HUES6 (cell line): Measurements from ENCODE around the gene WSCD1.

Source experiments
- H3K27ac ChIP-seq: 2 replicates; pipeline ENCODE4 v1.7.0; 2013; ENCODE audit warnings: low read depth, mild to moderate bottlenecking, low read length, inconsistent platforms
- H3K27me3 ChIP-seq: 2 replicates; pipeline ENCODE4 v1.6.1; 2013; ENCODE audit warnings: low read length; ENCODE audit not compliant: control insufficient read depth, insufficient read depth
- H3K36me3 ChIP-seq: 2 replicates; pipeline ENCODE4 v1.6.1; 2013; ENCODE audit warnings: low read length; ENCODE audit not compliant: control insufficient read depth, insufficient read depth
- H3K4me1 ChIP-seq: 2 replicates; pipeline ENCODE4 v1.6.1; 2013; ENCODE audit warnings: low read length; ENCODE audit not compliant: control insufficient read depth, insufficient read depth
- H3K4me3 ChIP-seq: 2 replicates; pipeline ENCODE4 v1.5.1; 2013; ENCODE audit warnings: low read depth, low read length
- H3K9ac ChIP-seq: one replicate; pipeline ENCODE4 v1.6.1; 2013; ENCODE audit warnings: mild to moderate bottlenecking, low read length
- H3K9me3 ChIP-seq: 2 replicates; pipeline ENCODE4 v1.6.1; 2013; ENCODE audit warnings: low read depth, low read length; ENCODE audit not compliant: control insufficient read depth, insufficient read depth

WSCD1 gene

DNA sequence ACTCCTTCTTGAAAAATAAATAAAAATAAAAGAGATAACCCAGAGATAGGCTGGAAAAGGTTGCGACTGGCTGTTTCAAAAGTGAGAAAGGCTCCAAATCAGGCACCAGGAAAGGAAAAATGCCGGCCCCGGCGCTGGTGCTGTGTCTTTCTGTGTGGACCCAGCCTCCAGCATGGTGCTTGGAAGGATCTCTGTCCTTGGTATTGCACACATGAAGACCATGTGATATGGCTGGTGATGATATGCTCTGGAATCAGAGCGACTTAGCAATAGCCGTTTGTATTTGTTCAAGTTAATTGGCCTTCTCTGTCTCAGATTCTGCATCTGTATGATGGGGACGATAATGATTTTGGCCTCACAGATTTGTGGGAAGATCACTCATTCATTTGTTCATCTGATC is 3.4 kb downstream of the WSCD1 start:
- H3K4me1 ChIP-seq: peaks cover 4% of the 10 kb centered on the region; the same call in 1 of the 2 replicates
- H3K27ac ChIP-seq: no peak overlapping the region
- no peaks in the 10 kb centered on the region for H3K36me3 ChIP-seq
- H3K9me3 ChIP-seq: no peaks in the 10 kb centered on the region
- H3K27me3 ChIP-seq: peaks cover 33% of the 10 kb centered on the region
- no peak overlapping the region for H3K4me3 ChIP-seq
- no peak overlapping the region for H3K9ac ChIP-seq

DNA sequence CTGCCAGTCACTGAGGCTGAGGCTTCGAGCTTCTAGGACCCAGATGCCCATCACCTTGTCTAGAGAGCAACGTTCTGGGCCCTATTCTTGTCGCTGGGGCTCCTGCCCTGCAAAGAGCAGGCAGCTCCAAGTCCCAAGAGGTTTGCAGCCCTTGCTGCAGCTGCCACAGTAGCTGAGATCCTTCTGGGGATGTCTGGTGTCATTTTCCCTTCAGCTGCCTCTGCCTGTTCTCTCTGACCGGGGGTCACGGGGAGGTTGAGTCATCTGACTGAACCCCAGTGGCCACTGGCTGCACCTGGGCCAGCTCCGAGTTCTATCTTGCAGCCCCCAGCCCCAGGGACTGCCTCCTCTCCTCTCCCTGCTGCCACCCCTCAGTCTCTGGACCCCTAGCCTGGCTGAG is 4.9 kb downstream of the WSCD1 start:
- H3K36me3 ChIP-seq: no peaks in the 10 kb centered on the region
- H3K27ac ChIP-seq: no peak overlapping the region
- H3K27me3 ChIP-seq: peaks cover 19% of the 10 kb centered on the region
- H3K9ac ChIP-seq: no peak overlapping the region
- no peak overlapping the region for H3K4me3 ChIP-seq
- H3K9me3 ChIP-seq: no peaks in the 10 kb centered on the region
- no peaks in the 10 kb centered on the region for H3K4me1 ChIP-seq

DNA sequence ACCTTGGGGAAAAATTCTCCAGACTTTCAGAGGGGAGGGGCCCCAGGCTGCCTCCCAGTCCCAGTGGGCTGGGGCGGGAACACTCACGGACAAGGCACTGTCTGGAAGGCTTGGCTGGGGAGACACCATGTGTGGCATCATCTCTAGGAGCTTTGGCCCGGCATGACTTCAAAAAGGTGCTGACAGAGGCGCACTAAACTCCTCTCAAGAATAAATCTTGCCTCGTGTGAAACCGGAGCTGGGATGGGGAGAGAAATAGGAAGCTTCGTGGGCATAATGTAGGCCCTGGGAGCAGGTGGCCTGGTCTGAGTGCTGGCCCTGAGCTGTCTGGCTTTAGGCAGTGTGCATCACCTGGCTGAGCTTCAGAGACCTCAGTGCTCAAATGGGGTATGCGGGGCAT is 5.7 kb downstream of the WSCD1 start:
- Histone ChIP-seq H3K27me3 (peaks cover 17% of the 10 kb centered on the region), H3K9ac (no peak overlapping the region), H3K27ac (no peak overlapping the region), H3K36me3 (peaks cover 5% of the 10 kb centered on the region; the same call in 1 of the 2 replicates), H3K4me3 (no peak overlapping the region), H3K4me1 (no peaks in the 10 kb centered on the region), H3K9me3 (no peaks in the 10 kb centered on the region)

DNA sequence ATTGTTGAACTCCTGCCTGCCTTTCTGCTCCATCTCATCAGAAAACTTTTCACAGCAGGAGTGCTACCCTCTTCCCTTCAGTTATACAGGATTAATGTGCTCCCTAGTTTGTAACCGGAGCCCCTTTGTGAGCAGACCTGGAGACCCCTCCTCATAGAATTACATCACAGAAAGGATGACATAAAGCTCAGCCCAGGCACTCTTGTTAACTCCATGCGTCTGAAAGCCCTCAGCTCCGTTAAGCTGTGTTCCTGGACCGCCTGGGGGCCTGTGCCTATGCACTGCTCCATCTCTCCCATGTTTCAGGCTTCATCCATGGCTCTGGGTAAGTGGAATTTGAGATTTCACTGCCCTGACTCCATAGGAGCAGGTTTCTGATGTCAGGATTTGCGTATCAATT is 7.6 kb downstream of the WSCD1 start:
- H3K27me3 ChIP-seq: no peaks in the 10 kb centered on the region; the same call in 1 of the 2 replicates

DNA sequence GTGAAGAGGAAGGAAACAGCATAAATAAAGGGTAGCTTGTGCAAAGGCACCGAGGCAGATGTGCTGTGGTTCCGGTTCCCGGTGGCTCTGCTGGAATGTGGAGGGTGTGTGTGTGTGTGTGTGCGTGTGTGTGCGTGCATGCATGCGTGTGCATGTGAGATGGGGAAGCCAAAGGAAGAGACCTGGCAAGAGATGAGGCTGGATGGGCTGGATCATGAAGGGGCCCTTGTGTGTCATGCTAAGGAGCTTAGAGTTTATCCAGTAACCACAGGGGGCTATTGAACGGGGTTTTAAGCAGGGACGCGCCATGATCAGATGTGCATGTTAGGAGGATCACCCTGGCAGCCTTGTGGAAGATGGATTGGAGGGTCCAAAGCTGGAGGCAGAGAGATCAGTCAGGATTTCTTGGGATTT is 8.3 kb downstream of the WSCD1 start:
- Histone ChIP-seq H3K27me3 (no peaks in the 10 kb centered on the region), H3K4me3 (no peak overlapping the region), H3K27ac (no peak overlapping the region), H3K9me3 (no peaks in the 10 kb centered on the region), H3K9ac (no peak overlapping the region), H3K36me3 (peaks cover 15% of the 10 kb centered on the region; the same call in 1 of the 2 replicates), H3K4me1 (peaks cover 5% of the 10 kb centered on the region)

More for the DNA sequence above, 7.6 kb downstream of the WSCD1 start:
- H3K9ac ChIP-seq: no peak overlapping the region
- H3K4me3 ChIP-seq: no peak overlapping the region
- H3K36me3 ChIP-seq: peaks cover 13% of the 10 kb centered on the region; the same call in 1 of the 2 replicates
- H3K4me1 ChIP-seq: peaks cover 5% of the 10 kb centered on the region
- no peak overlapping the region for H3K27ac ChIP-seq
- no peaks in the 10 kb centered on the region for H3K9me3 ChIP-seq

DNA sequence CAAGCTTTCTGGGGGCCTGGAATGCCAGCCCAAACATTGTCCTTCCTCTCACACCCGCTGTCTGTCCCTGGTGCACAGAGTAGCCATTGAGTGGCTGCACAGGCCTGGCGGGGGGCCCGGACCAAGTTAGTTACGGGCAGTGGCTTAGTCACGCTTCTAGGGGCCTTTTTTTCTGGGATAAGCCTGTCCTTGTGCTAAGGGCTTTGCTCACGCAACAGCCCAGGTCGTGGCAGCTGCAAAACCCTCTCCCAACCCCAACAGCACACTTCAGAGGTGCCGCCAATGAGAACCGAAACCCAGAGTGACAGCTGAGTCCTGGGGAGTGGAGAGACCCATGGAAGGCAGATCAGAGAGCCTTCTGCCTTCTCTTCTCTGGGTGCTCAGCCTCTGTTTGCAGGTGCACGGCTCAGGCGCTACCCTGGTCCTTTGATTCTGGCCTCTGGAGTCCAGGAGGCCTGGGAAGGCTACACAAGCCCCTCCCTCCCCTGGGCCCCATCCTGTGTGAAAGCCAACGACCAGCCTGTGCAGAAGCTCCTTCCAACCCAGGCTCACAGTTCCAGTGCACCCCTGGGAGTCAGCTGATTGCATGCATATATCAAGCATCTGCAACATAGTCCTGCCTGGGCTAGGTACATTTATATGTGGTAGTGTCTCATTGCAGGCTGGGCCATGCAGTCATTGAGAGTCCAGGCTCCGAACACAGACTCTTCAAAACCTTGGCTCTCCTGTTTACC is 9.1 kb downstream of the WSCD1 start:
- Histone ChIP-seq H3K4me3 (no peak overlapping the region), H3K27me3 (no peaks in the 10 kb centered on the region), H3K9me3 (no peaks in the 10 kb centered on the region), H3K4me1 (peaks cover 9% of the 10 kb centered on the region), H3K9ac (no peak overlapping the region), H3K36me3 (peaks cover 15% of the 10 kb centered on the region; the same call in 1 of the 2 replicates), H3K27ac (no peak overlapping the region)

DNA sequence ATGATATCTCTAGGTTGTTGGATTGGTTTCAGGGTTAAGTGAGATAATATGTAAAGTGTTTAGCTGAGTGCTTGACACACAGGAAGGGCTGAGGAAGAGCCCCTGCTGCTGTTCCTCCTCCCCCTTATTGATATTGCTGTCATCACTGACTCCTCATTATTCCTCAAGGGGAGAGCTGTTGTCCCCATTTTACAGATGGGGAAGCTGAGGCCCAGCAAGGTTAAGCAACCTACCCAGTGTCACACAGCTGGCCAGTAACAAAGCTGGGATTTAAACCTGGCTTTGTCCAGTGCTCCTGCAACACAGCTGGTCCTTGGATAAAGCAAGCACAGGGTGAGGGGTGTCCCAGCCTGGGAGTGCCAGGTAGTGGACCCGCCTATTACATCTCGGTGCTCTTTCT is 9.8 kb downstream of the WSCD1 start:
- H3K27ac ChIP-seq: no peak overlapping the region
- no peaks in the 10 kb centered on the region for H3K27me3 ChIP-seq
- H3K9me3 ChIP-seq: no peaks in the 10 kb centered on the region

DNA sequence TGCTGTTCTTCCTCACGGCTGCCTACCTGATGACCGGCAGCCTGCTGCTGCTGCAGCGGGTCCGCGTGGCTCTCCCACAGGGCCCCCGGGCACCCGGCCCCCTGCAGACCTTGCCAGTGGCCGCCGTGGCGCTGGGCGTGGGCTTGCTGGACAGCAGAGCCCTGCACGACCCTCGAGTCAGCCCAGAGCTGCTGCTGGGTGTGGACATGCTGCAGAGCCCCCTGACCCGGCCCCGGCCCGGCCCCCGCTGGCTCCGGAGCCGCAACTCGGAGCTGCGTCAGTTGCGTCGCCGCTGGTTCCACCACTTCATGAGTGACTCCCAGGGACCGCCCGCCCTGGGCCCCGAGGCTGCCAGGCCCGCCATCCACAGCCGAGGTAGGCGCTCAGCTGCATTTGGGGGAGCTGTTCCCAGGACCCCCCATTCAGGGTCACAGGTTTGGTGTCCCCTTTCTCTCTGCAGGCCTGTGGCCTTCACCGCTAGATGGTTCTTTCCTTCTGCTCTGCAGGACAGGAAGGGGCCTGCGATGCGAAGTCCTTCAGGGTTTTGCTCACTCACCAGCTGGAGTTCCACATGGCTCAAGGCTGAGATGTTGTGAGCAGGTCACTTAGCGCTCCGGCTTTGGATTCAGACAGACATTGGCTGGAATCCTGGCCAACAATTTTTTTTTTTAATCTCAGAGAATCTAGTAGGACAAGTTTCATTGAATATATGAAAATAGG is 10.7 kb downstream of the WSCD1 start:
- Histone ChIP-seq H3K27me3 (no peaks in the 10 kb centered on the region), H3K9me3 (no peaks in the 10 kb centered on the region), H3K27ac (no peak overlapping the region), H3K36me3 (peaks cover 15% of the 10 kb centered on the region; the same call in 1 of the 2 replicates), H3K9ac (no peak overlapping the region), H3K4me3 (no peak overlapping the region), H3K4me1 (peaks cover 11% of the 10 kb centered on the region)

More for the DNA sequence above, 9.8 kb downstream of the WSCD1 start:
- Histone ChIP-seq H3K4me1 (peaks cover 11% of the 10 kb centered on the region), H3K4me3 (no peak overlapping the region), H3K9ac (no peak overlapping the region), H3K36me3 (peaks cover 15% of the 10 kb centered on the region; the same call in 1 of the 2 replicates)

DNA sequence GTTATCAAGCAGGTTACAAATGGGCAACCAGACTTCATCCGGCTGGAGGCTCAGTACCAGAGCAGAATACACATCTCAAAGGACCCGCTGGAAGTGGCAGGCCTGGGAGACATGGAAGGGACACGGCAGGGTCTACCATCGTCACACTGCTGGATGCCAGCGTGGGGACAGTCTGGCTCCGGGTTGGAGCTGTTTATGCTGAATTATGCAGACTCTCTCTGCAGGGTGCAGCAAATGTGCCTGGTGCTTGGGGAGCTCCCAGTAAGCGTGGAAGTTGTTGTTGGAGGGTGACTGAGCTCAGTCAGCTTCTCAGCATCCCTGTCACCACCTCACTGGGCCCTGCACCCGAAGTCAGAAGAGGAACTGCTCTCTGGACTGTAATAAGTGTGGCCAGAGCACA is 12.2 kb downstream of the WSCD1 start:
- Histone ChIP-seq H3K4me1 (peaks cover 11% of the 10 kb centered on the region), H3K27ac (no peak overlapping the region), H3K4me3 (no peak overlapping the region), H3K27me3 (no peaks in the 10 kb centered on the region), H3K9ac (no peak overlapping the region), H3K36me3 (peaks cover 15% of the 10 kb centered on the region; the same call in 1 of the 2 replicates), H3K9me3 (no peaks in the 10 kb centered on the region)

DNA sequence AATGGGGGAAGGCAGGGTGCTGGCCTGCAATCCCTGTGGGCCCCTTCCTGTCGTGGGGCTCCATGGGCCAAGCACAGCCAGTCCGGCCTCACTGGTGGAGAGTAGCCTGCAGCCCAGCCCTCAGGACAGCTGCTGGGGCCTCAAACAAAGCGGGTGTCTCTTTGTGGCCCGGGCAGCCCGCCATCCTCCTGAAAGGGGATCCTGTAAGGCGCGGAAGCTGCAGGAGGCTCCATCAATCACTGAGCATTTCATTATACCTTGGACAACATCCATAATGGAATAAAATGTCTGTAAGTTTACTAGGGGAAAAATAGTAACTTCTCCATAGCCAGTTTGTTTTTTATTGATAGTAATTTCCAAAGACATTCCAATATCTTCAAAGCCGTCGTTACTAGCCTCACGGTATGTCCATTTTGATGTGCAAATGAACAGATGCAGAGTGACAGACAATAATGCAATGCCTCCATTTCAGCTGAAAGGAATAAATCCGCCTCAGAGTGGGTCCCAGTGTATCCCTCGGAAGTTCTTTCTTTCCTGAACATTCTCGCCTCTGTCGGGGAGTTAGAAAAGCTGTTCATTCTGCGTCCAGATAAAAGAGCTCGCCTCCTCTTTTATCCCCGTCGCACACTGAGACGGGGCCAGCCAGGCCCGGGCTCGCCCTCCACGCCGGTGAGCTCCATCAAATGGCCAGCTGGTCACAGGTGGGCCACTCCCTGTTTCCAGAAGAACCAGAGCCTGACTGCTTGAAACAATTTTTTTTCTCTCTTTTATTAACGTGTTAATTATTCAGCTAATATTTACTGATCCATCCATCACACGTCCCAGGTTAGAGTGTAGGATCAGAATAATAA is 14.4 kb downstream of the WSCD1 start:
- H3K27ac ChIP-seq: no peak overlapping the region
- no peak overlapping the region for H3K9ac ChIP-seq
- H3K36me3 ChIP-seq: peaks cover 21% of the 10 kb centered on the region; the same call in 1 of the 2 replicates
- H3K4me3 ChIP-seq: no peak overlapping the region
- no peaks in the 10 kb centered on the region for H3K9me3 ChIP-seq
- peaks cover 11% of the 10 kb centered on the region for H3K4me1 ChIP-seq
- H3K27me3 ChIP-seq: no peaks in the 10 kb centered on the region
